ENCODE measurements around the gene CTNNB1. TPM values are rescaled to one million over a fixed set of nuclear protein-coding genes. Genes with fewer than 3 reads are reported as not detected.

Gene CTNNB1
- total RNA-seq, 1 experiment from 2014 or later = 134 TPM

- Histone ChIP-seq H3K27me3 (replicated peaks; ENCODE audit: insufficient read depth, low read depth, low read length, poor library complexity) (no peaks in the 10 kb centered on the region), H3K27ac (ENCODE audit: low read depth, low read length, poor library complexity, severe bottlenecking) (no peak overlapping the region), H3K4me1 (ENCODE audit: insufficient read depth, low read length, poor library complexity, severe bottlenecking) (no peaks in the 10 kb centered on the region), H3K9me3 (ENCODE audit: low read depth, low read length, poor library complexity, severe bottlenecking) (no peaks in the 10 kb centered on the region), H3K4me3 (ENCODE audit: low read depth, low read length, poor library complexity, severe bottlenecking) (no peak overlapping the region), H3K36me3 (ENCODE audit: insufficient read depth, low read length, poor library complexity, severe bottlenecking) (no peaks in the 10 kb centered on the region)
- CTCF ChIA-PET = no interaction called here
- no peak for TF ChIP-seq EZH2 (IDR thresholded peaks at IDR 0.05; ENCODE audit: borderline replicate concordance, low read depth, low read length, poor library complexity, severe bottlenecking)
- no peak for TF ChIP-seq CTCF (conservative IDR thresholded peaks at IDR 0.05; ENCODE audit: low read depth, low read length)
- DNase-seq (ENCODE audit: low spot score) = no peak
- intact Hi-C loops (cut with micrococcal nuclease; ENCODE audit: unreplicated experiment) = no loop called here
- BruUV-seq (replicated peaks) = no TSS peak
- POLR2A ChIA-PET (ENCODE audit: low non-redundant PET) = no interaction called here
Observed at GRCh38 chr3:41272667-41273066, 73.4 kb downstream of the CTNNB1 start.

GRCh38 chr3:41274944-41275668 is 75.8 kb downstream of the CTNNB1 start:
- Histone ChIP-seq H3K9me3 (ENCODE audit: low read depth, low read length, poor library complexity, severe bottlenecking) (no peaks in the 10 kb centered on the region), H3K4me1 (ENCODE audit: insufficient read depth, low read length, poor library complexity, severe bottlenecking) (no peaks in the 10 kb centered on the region), H3K36me3 (ENCODE audit: insufficient read depth, low read length, poor library complexity, severe bottlenecking) (no peaks in the 10 kb centered on the region), H3K27me3 (replicated peaks; ENCODE audit: insufficient read depth, low read depth, low read length, poor library complexity) (no peaks in the 10 kb centered on the region), H3K27ac (ENCODE audit: low read depth, low read length, poor library complexity, severe bottlenecking) (no peak overlapping the region), H3K4me3 (ENCODE audit: low read depth, low read length, poor library complexity, severe bottlenecking) (no peak overlapping the region)
- no TSS peak for BruUV-seq (replicated peaks)
- intact Hi-C loops (cut with micrococcal nuclease; ENCODE audit: unreplicated experiment) = no loop called here
- ChIA-PET CTCF (no interaction called here), POLR2A (ENCODE audit: low non-redundant PET) (interaction anchor here (0.6 to 0.7 kb wide), 2 partner anchors 76 to 721 kb away, joined by 3 to 10 read pairs; no protein-coding TSS in a partner anchor)
- DNase-seq (ENCODE audit: low spot score) = no peak
- TF ChIP-seq CTCF (conservative IDR thresholded peaks at IDR 0.05; ENCODE audit: low read depth, low read length) (no peak), EZH2 (IDR thresholded peaks at IDR 0.05; ENCODE audit: borderline replicate concordance, low read depth, low read length, poor library complexity, severe bottlenecking) (no peak)

- H3K4me3 ChIP-seq (ENCODE audit: low read depth, low read length, poor library complexity, severe bottlenecking) = no peak overlapping the region
- intact Hi-C loops (cut with micrococcal nuclease; ENCODE audit: unreplicated experiment) = no loop called here
- H3K9me3 ChIP-seq (ENCODE audit: low read depth, low read length, poor library complexity, severe bottlenecking) = no peaks in the 10 kb centered on the region
- H3K4me1 ChIP-seq (ENCODE audit: insufficient read depth, low read length, poor library complexity, severe bottlenecking) = no peaks in the 10 kb centered on the region
- ChIA-PET POLR2A (ENCODE audit: low non-redundant PET) (no interaction called here), CTCF (no interaction called here)
- TF ChIP-seq CTCF (conservative IDR thresholded peaks at IDR 0.05; ENCODE audit: low read depth, low read length) (no peak), EZH2 (IDR thresholded peaks at IDR 0.05; ENCODE audit: borderline replicate concordance, low read depth, low read length, poor library complexity, severe bottlenecking) (no peak)
- no peaks in the 10 kb centered on the region for H3K36me3 ChIP-seq (ENCODE audit: insufficient read depth, low read length, poor library complexity, severe bottlenecking)
- BruUV-seq (replicated peaks) = no TSS peak
- H3K27me3 ChIP-seq (replicated peaks; ENCODE audit: insufficient read depth, low read depth, low read length, poor library complexity) = no peaks in the 10 kb centered on the region
- no peak overlapping the region for H3K27ac ChIP-seq (ENCODE audit: low read depth, low read length, poor library complexity, severe bottlenecking)
- DNase-seq (ENCODE audit: low spot score) = no peak
Observed at GRCh38 chr3:41276191-41276590, 76.9 kb downstream of the CTNNB1 start.
